Stimulated activated CD4-positive, alpha-beta T cell treated with anti-CD3 and anti-CD28 coated beads, Interleukin-4, amount 100 ng/mL, for 24 hours (primary cell): ENCODE data around the gene CNPY2.
"Not testable (repeated sequence)": the region's sequence is repeated elsewhere in the genome, so short reads cannot be mapped to it uniquely, and the experiment has no call there.

Experiments used
- DNase-seq: peaks from one replicate; pipeline ENCODE4 v3.0.0-alpha.2; 2020

The CNPY2 gene

GRCh38 chr12:56315622-56316473 is at the start of gene CNPY2:
CNPY2 (minus strand) TSS chr12:56315988; CDS start chr12:56315217, 771 bp downstream.
- DNase-seq = peak; percentile 93

- no peak for DNase-seq
These were observed 46.6 kb upstream of the CNPY2 start, which contains the start of gene APOF for GRCh38 chr12:56362130-56363059. APOF (minus strand) TSS chr12:56362857; CDS start chr12:56362745, 112 bp downstream.

- no peak for DNase-seq
These were observed 45.8 kb upstream of the CNPY2 start for GRCh38 chr12:56361487-56362129.

- peak; percentile 99 for DNase-seq
These were observed 44.3 kb upstream of the CNPY2 start, which contains the start of gene STAT2 for GRCh38 chr12:56359851-56360767. STAT2 (minus strand) TSS chr12:56360107; CDS start chr12:56356571, 3,536 bp downstream.

GRCh38 chr12:56358836-56359532 is 43.2 kb upstream of the CNPY2 start:
- no peak for DNase-seq

GRCh38 chr12:56351325-56351724 is 35.5 kb upstream of the CNPY2 start:
- no peak for DNase-seq

- no peak for DNase-seq
These were observed 34.9 kb upstream of the CNPY2 start for GRCh38 chr12:56350662-56351061.

- DNase-seq = no peak
These were observed 33.0 kb upstream of the CNPY2 start for GRCh38 chr12:56348776-56349175.

GRCh38 chr12:56347255-56347654 is 31.5 kb upstream of the CNPY2 start:
- not testable (repeated sequence) for DNase-seq

- peak; percentile 8 for DNase-seq
These were observed 30.9 kb upstream of the CNPY2 start for GRCh38 chr12:56346675-56347074.

GRCh38 chr12:56342290-56342689 is 26.5 kb upstream of the CNPY2 start:
- DNase-seq = not testable (repeated sequence)

GRCh38 chr12:56341616-56342015 is 25.8 kb upstream of the CNPY2 start:
- no peak for DNase-seq

GRCh38 chr12:56339158-56339422 is 23.3 kb upstream of the CNPY2 start:
- no peak for DNase-seq

- DNase-seq = peak; percentile 91
These were observed 22.7 kb upstream of the CNPY2 start, which contains the start of gene IL23A for GRCh38 chr12:56338308-56339157. IL23A (plus strand) TSS chr12:56338884; CDS start chr12:56339045, 161 bp downstream.

- no peak for DNase-seq
These were observed 22.0 kb upstream of the CNPY2 start for GRCh38 chr12:56337753-56338251.

GRCh38 chr12:56336361-56337167 is 20.8 kb upstream of the CNPY2 start:
- DNase-seq = no peak

- not testable (repeated sequence) for DNase-seq
These were observed 19.7 kb upstream of the CNPY2 start for GRCh38 chr12:56335527-56335926.

- no peak for DNase-seq
These were observed 18.7 kb upstream of the CNPY2 start for GRCh38 chr12:56334490-56334793.
